Measurements from ENCODE around the gene ADD3.

Gene ADD3

DNA sequence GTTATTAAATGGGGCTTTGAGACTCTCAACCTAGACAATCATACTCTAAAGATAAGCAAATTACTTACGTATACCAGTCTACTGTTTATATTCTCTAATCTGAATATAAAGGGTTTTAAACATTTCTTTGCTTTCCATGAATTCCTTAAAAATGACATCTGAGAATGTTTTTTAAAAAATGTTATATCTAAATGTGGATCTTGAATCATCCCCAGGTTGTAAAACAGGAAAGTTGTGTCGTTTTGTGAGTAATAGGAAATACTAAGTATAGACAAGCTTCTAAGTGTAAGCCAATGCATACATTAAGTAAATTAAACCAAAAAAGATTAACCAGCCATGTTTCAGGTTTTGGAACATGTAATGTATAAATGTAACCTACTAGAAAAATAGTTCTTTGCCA is 26.8 kb downstream of the ADD3 start:
- TF ChIP-seq, protein P1, sequence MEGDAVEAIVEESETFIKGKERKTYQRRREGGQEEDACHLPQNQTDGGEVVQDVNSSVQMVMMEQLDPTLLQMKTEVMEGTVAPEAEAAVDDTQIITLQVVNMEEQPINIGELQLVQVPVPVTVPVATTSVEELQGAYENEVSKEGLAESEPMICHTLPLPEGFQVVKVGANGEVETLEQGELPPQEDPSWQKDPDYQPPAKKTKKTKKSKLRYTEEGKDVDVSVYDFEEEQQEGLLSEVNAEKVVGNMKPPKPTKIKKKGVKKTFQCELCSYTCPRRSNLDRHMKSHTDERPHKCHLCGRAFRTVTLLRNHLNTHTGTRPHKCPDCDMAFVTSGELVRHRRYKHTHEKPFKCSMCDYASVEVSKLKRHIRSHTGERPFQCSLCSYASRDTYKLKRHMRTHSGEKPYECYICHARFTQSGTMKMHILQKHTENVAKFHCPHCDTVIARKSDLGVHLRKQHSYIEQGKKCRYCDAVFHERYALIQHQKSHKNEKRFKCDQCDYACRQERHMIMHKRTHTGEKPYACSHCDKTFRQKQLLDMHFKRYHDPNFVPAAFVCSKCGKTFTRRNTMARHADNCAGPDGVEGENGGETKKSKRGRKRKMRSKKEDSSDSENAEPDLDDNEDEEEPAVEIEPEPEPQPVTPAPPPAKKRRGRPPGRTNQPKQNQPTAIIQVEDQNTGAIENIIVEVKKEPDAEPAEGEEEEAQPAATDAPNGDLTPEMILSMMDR (IDR thresholded peaks at IDR 0.05; ENCODE audit: low read depth, low read length), result no peak
- peak in 1 of 2 donors; percentile 49 for DNase-seq (ENCODE audit: low read depth in 2 of 2)
- no peak overlapping the region for H3K4me3 ChIP-seq (replicated peaks in 1 of 2; ENCODE audit: low read depth in 2 of 2, low read length in 2 of 2)

DNA sequence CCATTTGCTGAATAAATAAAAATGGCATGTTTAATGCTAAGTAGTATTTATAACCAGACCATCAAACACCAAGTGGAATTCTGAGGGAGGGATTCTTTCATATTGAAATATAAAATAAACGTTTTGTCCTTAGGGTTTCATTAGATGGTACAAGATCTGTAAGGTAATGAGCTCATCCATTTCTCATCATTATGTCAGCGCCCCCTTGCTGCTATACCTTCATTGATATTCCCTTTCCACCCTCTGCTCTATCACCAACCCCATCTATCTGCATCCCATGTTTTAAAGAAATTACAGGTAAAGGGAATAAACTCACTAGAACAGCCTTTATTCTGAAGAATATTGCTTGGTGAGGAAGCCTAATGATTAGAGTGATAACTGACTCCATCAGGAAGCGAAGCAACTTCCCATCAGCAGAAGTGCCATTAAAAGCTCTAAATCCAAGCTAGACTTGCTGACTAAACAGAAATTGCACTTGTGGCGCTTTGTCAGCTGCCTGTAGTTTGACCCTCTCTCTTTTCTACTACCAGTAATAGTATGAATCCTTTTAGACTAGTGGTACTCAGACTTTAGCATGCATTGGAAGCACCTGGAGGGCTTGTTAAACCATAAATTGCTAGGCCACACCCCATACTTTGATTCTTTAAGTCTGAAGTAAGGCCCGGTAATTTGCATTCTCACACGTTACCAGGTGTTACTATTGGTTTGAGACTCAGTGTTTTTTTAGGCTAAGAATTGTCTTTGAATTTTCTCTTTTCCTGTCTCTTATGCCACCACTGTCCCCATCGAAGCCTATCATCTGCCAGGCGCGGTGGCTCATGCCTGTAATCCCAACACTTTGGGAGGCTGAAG is 27.5 kb downstream of the ADD3 start:
- no peak overlapping the region for H3K4me3 ChIP-seq (replicated peaks in 1 of 2; ENCODE audit: low read depth in 2 of 2, low read length in 2 of 2)
- TF ChIP-seq, protein P1 (IDR thresholded peaks at IDR 0.05; ENCODE audit: low read depth, low read length), result no peak
- DNase-seq (ENCODE audit: low read depth in 2 of 2), result no peak

DNA sequence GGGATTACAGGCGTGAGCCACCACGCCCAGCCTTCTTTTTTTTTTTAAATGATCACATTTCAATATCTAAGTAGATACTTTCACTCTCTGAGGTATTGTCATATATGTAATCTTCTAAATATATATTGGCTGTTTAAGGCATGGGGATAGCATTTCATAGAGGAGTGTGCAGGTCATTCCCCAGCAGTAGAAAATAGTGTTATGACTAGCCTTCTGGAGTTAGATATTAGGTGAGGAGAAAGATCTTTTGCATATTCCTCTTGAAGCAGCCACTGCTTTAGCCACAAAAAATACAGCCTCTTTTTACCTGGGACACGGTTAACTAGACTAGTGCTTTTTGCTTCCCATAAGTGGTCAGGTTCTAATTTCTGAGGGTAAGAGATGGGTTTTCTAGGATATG is 28.9 kb downstream of the ADD3 start:
- TF ChIP-seq, protein P1 (IDR thresholded peaks at IDR 0.05; ENCODE audit: low read depth, low read length), result no peak

GRCh38 chr10:110039254-110039653 is 31.5 kb downstream of the ADD3 start:
- DNase-seq (ENCODE audit: low read depth in 2 of 2), result no peak
- TF ChIP-seq, protein P1 (IDR thresholded peaks at IDR 0.05; ENCODE audit: low read depth, low read length), result no peak
- no peak overlapping the region for H3K4me3 ChIP-seq (replicated peaks in 1 of 2; ENCODE audit: low read depth in 2 of 2, low read length in 2 of 2)

More for the DNA sequence above, 28.9 kb downstream of the ADD3 start:
- no peak overlapping the region for H3K4me3 ChIP-seq (replicated peaks in 1 of 2; ENCODE audit: low read depth in 2 of 2, low read length in 2 of 2)
- no peak for DNase-seq (ENCODE audit: low read depth in 2 of 2)

- DNase-seq (ENCODE audit: low read depth in 2 of 2), result no peak
- TF ChIP-seq, protein P1 (IDR thresholded peaks at IDR 0.05; ENCODE audit: low read depth, low read length), result no peak
- H3K4me3 ChIP-seq (replicated peaks in 1 of 2; ENCODE audit: low read depth in 2 of 2, low read length in 2 of 2), result no peak overlapping the region
Observed at GRCh38 chr10:110040108-110040507, 32.3 kb downstream of the ADD3 start.

- TF ChIP-seq, protein P1 (IDR thresholded peaks at IDR 0.05; ENCODE audit: low read depth, low read length), result no peak
- DNase-seq (ENCODE audit: low read depth in 2 of 2), result no peak
- no peak overlapping the region for H3K4me3 ChIP-seq (replicated peaks in 1 of 2; ENCODE audit: low read depth in 2 of 2, low read length in 2 of 2)
Observed at GRCh38 chr10:110040767-110041478, 33.1 kb downstream of the ADD3 start.

Data from cardiac fibroblast (primary cell).